Smooth muscle cell (in vitro differentiated cells): Measurements from ENCODE around the gene ANKRD65. TPM values are rescaled to one million over a fixed set of nuclear protein-coding genes. Genes with fewer than 3 reads are reported as not detected.

Experiments used
- DNase-seq: peaks from one replicate; lab custom pipeline; 2025; ENCODE audit not compliant: unreplicated experiment; lab: John Stamatoyannopoulos, UW
- H2AFZ ChIP-seq: fragments of 200-600 bp; sonication (generic); 2 replicates; pipeline ENCODE4 v1.6.0; 2016; ENCODE audit warnings: antibody characterized with exemption, low read depth, mild to moderate bottlenecking
- H3F3A ChIP-seq: fragments of 200-600 bp; sonication (generic); 2 replicates; pipeline ENCODE4 v1.6.0; 2017; ENCODE audit warnings: antibody characterized with exemption, low read depth
- H3K27ac ChIP-seq: fragments of 200-600 bp; sonication (generic); 2 replicates; pipeline ENCODE4 v1.5.1; 2016; ENCODE audit warnings: low read depth, mild to moderate bottlenecking
- H3K27me3 ChIP-seq: fragments of 200-600 bp; sonication (generic); 2 replicates; pipeline ENCODE4 v1.6.1; 2016; ENCODE audit warnings: low read depth, mild to moderate bottlenecking
- H3K36me3 ChIP-seq: fragments of 200-600 bp; sonication (generic); 2 replicates; pipeline ENCODE4 v1.5.1; 2016; ENCODE audit warnings: low read depth
- H3K4me1 ChIP-seq: fragments of 200-600 bp; sonication (generic); 2 replicates; pipeline ENCODE4 v1.5.1; 2016; ENCODE audit warnings: low read depth
- H3K4me2 ChIP-seq: fragments of 200-600 bp; sonication (generic); 2 replicates; pipeline ENCODE4 v1.6.0; 2016; ENCODE audit warnings: mild to moderate bottlenecking
- H3K4me3 ChIP-seq: fragments of 200-600 bp; sonication (generic); 2 replicates; pipeline ENCODE4 v1.5.1; 2016; ENCODE audit warnings: mild to moderate bottlenecking
- H3K79me2 ChIP-seq: fragments of 200-600 bp; sonication (generic); 2 replicates; pipeline ENCODE4 v1.6.0; 2016; ENCODE audit warnings: low read depth, mild to moderate bottlenecking
- H3K9ac ChIP-seq: fragments of 200-600 bp; sonication (generic); 2 replicates; pipeline ENCODE4 v1.6.0; 2016; ENCODE audit warnings: low read depth
- H3K9me3 ChIP-seq: fragments of 200-600 bp; sonication (generic); replicated peaks from 2 replicates; pipeline ENCODE4 v1.5.1; 2016; ENCODE audit warnings: low read depth
- H4K20me1 ChIP-seq: fragments of 200-600 bp; sonication (generic); 2 replicates; pipeline ENCODE4 v1.6.0; 2016; ENCODE audit warnings: low read depth
- CTCF ChIP-seq: fragments of 200-600 bp; sonication (generic); IDR thresholded peaks from 2 replicates; pipeline ENCODE4 v1.5.1; 2017; ENCODE audit warnings: borderline replicate concordance, mild to moderate bottlenecking, antibody characterized with exemption; ENCODE audit not compliant: insufficient read depth, poor library complexity, severe bottlenecking
- WGBS: methylation state at CpG from one replicate; pipeline ENCODE4 v1.1.7; 2016; ENCODE audit warnings: low lambda C conversion rate; 5-methylcytosine and 5-hydroxymethylcytosine counted together
- polyA plus RNA-seq: library from polyadenylated mRNA; unstranded; fragments of >200 nt; fragmentation: Nextera tagmentation; extraction: Ambion mirVana; gene quantifications from 2 replicates; pipeline ENCODE4 v1.2.1, GENCODE V29; 2016
- total RNA-seq: library from RNA; depleted of rRNA; stranded (reverse); fragments of >200 nt; gene quantifications from 2 replicates; pipeline ENCODE4 v1.2.3, GENCODE V29; 2014

ANKRD65 gene
- total and polyA plus RNA-seq, 2 experiments from 2014 or later, result 6.1 to 10.1 TPM

DNA sequence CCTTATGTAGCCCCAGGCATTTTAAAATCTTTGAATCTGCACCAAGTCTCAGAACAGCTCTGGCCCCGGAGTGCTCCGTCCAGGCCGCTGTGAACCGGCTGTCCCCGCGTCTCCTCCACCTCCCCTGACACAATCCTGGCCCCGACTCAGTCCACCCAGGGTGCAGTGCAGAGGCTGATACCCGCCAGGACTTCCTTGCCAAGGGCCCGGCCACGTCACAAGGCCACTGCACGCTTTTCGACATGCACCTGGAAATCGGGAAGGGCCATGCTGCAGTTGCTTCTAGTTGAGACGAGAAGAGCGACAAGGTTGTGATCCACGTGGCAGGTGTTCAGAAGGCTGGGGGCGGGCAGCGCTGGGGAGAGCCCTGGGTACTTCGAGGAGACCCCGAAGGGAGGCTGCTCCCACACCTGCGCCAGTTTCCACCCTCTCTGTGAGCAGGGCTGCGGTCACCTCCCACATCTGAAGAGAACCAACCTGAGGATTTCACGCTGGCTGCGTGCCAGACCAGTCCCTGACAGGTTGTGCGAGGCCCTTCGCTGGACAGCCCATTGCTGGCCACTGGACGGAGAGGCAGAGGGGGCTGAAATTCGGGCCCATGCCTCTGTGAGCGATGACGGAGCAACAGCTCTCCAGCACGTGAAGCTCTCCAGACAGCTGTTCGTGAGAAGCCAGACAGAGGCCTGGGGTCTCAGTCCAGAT lies 21.1 kb upstream of the ANKRD65 start:
- H4K20me1 ChIP-seq, result peaks cover 12% of the 10 kb centered on the region
- H3F3A ChIP-seq, result no peaks in the 10 kb centered on the region
- H3K27me3 ChIP-seq, result no peaks in the 10 kb centered on the region
- no peak overlapping the region for H2AFZ ChIP-seq
- no peak overlapping the region for H3K4me3 ChIP-seq
- no peak overlapping the region for H3K27ac ChIP-seq
- H3K9me3 ChIP-seq, result no peaks in the 10 kb centered on the region
- H3K9ac ChIP-seq, result no peak overlapping the region
- no peak for TF ChIP-seq CTCF
- H3K79me2 ChIP-seq, result peaks cover 1% of the 10 kb centered on the region
- WGBS, result 95% methylated on average over 32 of the region's 32 CpGs
- no peak for DNase-seq
- H3K4me1 ChIP-seq, result no peaks in the 10 kb centered on the region
- no peaks in the 10 kb centered on the region for H3K36me3 ChIP-seq
- H3K4me2 ChIP-seq, result no peak overlapping the region

GRCh38 chr1:1441002-1441888 lies 20.2 kb upstream of the ANKRD65 start:
- peak; percentile 72 for TF ChIP-seq CTCF
- no peak overlapping the region for H2AFZ ChIP-seq
- H3K27me3 ChIP-seq, result no peaks in the 10 kb centered on the region
- no peak overlapping the region for H3K4me2 ChIP-seq
- H3K4me3 ChIP-seq, result no peak overlapping the region
- H3K9ac ChIP-seq, result no peak overlapping the region
- peaks cover 22% of the 10 kb centered on the region for H4K20me1 ChIP-seq
- peaks cover 3% of the 10 kb centered on the region for H3K4me1 ChIP-seq
- H3K27ac ChIP-seq, result no peak overlapping the region
- H3K9me3 ChIP-seq, result no peaks in the 10 kb centered on the region
- H3K79me2 ChIP-seq, result peaks cover 11% of the 10 kb centered on the region
- H3F3A ChIP-seq, result no peaks in the 10 kb centered on the region
- H3K36me3 ChIP-seq, result no peaks in the 10 kb centered on the region
- no peak for DNase-seq
- WGBS, result 69% methylated on average over 28 of the region's 29 CpGs

GRCh38 chr1:1440262-1441001 lies 19.4 kb upstream of the ANKRD65 start:
- H3K27me3 ChIP-seq, result no peaks in the 10 kb centered on the region
- no peak overlapping the region for H3K27ac ChIP-seq
- peaks cover 26% of the 10 kb centered on the region for H4K20me1 ChIP-seq
- H3K4me3 ChIP-seq, result no peak overlapping the region
- 95% methylated on average over 26 of the region's 26 CpGs for WGBS
- H2AFZ ChIP-seq, result no peak overlapping the region
- no peaks in the 10 kb centered on the region for H3K36me3 ChIP-seq
- no peaks in the 10 kb centered on the region for H3F3A ChIP-seq
- peaks cover 16% of the 10 kb centered on the region for H3K79me2 ChIP-seq
- peaks cover 7% of the 10 kb centered on the region for H3K4me1 ChIP-seq
- DNase-seq, result no peak
- H3K4me2 ChIP-seq, result no peak overlapping the region
- no peaks in the 10 kb centered on the region for H3K9me3 ChIP-seq
- no peak overlapping the region for H3K9ac ChIP-seq
- TF ChIP-seq CTCF, result no peak
